Caco-2 (cell line): ENCODE results near the gene FOXP3. TPM values are rescaled to one million over a fixed set of nuclear protein-coding genes. Genes with fewer than 3 reads are reported as not detected.
"Not testable (repeated sequence)": the region's sequence is repeated elsewhere in the genome, so short reads cannot be mapped to it uniquely, and the experiment has no call there.

Source experiments
- BruUV-seq: library from RNA; stranded (reverse); fragments of 400-500 nt; replicated peaks from 2 replicates; lab custom pipeline; 2021; lab: Mats Ljungman, UMichigan
- CTCF ChIA-PET: fragments of 300-600 bp; sonication (Branson Sonifier 250); formaldehyde crosslinking; loops from one replicate; lab custom pipeline; 2022; ENCODE audit warnings: antibody characterized with exemption; lab: Charles Lee
- POLR2A ChIA-PET: fragments of 300-600 bp; sonication (Branson Sonifier 250); formaldehyde crosslinking; loops from one replicate; lab custom pipeline; 2022; ENCODE audit warnings: antibody characterized with exemption; lab: Charles Lee
- DNase-seq, 2 experiments: peaks; one replicate each; pipeline versions ENCODE4 v3.0.0 to v3.0.0-alpha.2; 2020 to 2022
- H3K27me3 ChIP-seq: replicated peaks from 2 replicates; pipeline ENCODE4 v1.6.0; 2011; ENCODE audit warnings: low read length; ENCODE audit not compliant: control insufficient read depth, insufficient read depth
- H3K36me3 ChIP-seq: 2 replicates; pipeline ENCODE4 v1.5.1; 2011; ENCODE audit warnings: low read length; ENCODE audit not compliant: control insufficient read depth, insufficient read depth
- H3K4me1 ChIP-seq: fragments of 250-450 bp; sonication (Bioruptor Pico); 2 replicates; pipeline ENCODE4 v1.5.1; 2020; ENCODE audit warnings: mild to moderate bottlenecking
- H3K4me3 ChIP-seq: 2 replicates; pipeline ENCODE4 v1.5.1; 2011; ENCODE audit warnings: low read depth, mild to moderate bottlenecking, control low read depth, low read length
- H3K9me3 ChIP-seq: fragments of 250-450 bp; sonication (Bioruptor Pico); 2 replicates; pipeline ENCODE4 v1.5.1; 2020; ENCODE audit warnings: mild to moderate bottlenecking, moderate library complexity
- H3K27ac Mint-ChIP-seq: one replicate; pipeline ENCODE4 v1.8.0; 2022; ENCODE audit warnings: mixed read lengths; ENCODE audit not compliant: unreplicated experiment
- H3K27me3 Mint-ChIP-seq: one replicate; pipeline ENCODE4 v1.8.0; 2022; ENCODE audit warnings: mixed read lengths; ENCODE audit not compliant: insufficient read depth, unreplicated experiment
- H3K36me3 Mint-ChIP-seq: one replicate; pipeline ENCODE4 v1.8.0; 2022; ENCODE audit warnings: mild to moderate bottlenecking, mixed read lengths; ENCODE audit not compliant: insufficient read depth, unreplicated experiment
- H3K4me1 Mint-ChIP-seq: one replicate; pipeline ENCODE4 v1.8.0; 2022; ENCODE audit warnings: low read depth, mixed read lengths; ENCODE audit not compliant: unreplicated experiment
- H3K4me3 Mint-ChIP-seq: one replicate; pipeline ENCODE4 v1.8.0; 2022; ENCODE audit warnings: mild to moderate bottlenecking, moderate library complexity, mixed read lengths; ENCODE audit not compliant: unreplicated experiment
- H3K9me3 Mint-ChIP-seq: one replicate; pipeline ENCODE4 v1.8.0; 2022; ENCODE audit warnings: mixed read lengths; ENCODE audit not compliant: unreplicated experiment
- CTCF ChIP-seq, 2 experiments: fragments of 200-600 bp in 1 of 2; IDR thresholded peaks; 1 replicate in 1 of 2; 2 replicates in 1 of 2; pipeline versions ENCODE4 v1.5.1 to v1.8.0; 2011 to 2022; ENCODE audit warnings: antibody characterized with exemption in 1 of 2, control low read depth in 1 of 2, inconsistent platforms in 1 of 2, low read depth in 1 of 2, low read length in 1 of 2, mild to moderate bottlenecking in 1 of 2, moderate library complexity in 1 of 2; ENCODE audit not compliant: insufficient read depth in 1 of 2, severe bottlenecking in 1 of 2, unreplicated experiment in 1 of 2
- intact Hi-C: fragments of 100-400 bp; cut with micrococcal nuclease; formaldehyde crosslinking; loops from one replicate; pipeline ENCODE4 v1.10.0; 2022; ENCODE audit not compliant: unreplicated experiment
- total RNA-seq: library from RNA; stranded (reverse); gene quantifications from 2 replicates; pipeline ENCODE4 v1.2.3, GENCODE V29; 2022

The FOXP3 gene
- total RNA-seq, 1 experiment from 2014 or later = 0.88 TPM

GRCh38 chrX:49309401-49309981 is 45.0 kb upstream of the FOXP3 start:
- TF ChIP-seq CTCF (IDR thresholded peaks at IDR 0.05; ENCODE audit: insufficient read depth in 1 of 2, low read depth in 1 of 2, low read length in 1 of 2, severe bottlenecking in 1 of 2, unreplicated experiment in 1 of 2) = no peak
- Mint-ChIP-seq H3K27ac (peak overlapping the region; percentile 79), H3K4me1 (peaks cover 23% of the 10 kb centered on the region), H3K27me3 (no peaks in the 10 kb centered on the region), H3K36me3 (peaks cover 14% of the 10 kb centered on the region), H3K9me3 (no peaks in the 10 kb centered on the region), H3K4me3 (peak overlapping the region; percentile 64)
- peak in 1 of 2 experiments; percentile 10 for DNase-seq
- no TSS peak for BruUV-seq
- no peaks in the 10 kb centered on the region for H3K27me3 ChIP-seq
- ChIA-PET POLR2A (no interaction called here), CTCF (no interaction called here)
- intact Hi-C loops = no loop called here
- no peaks in the 10 kb centered on the region for H3K9me3 ChIP-seq
- no peaks in the 10 kb centered on the region; the same call in 1 of the 2 replicates for H3K4me1 ChIP-seq
- no peaks in the 10 kb centered on the region for H3K36me3 ChIP-seq
- no peak overlapping the region for H3K4me3 ChIP-seq

- H3K4me3 ChIP-seq = no peak overlapping the region
- Mint-ChIP-seq H3K9me3 (no peaks in the 10 kb centered on the region), H3K36me3 (peaks cover 14% of the 10 kb centered on the region)
These were observed 44.2 kb upstream of the FOXP3 start for GRCh38 chrX:49308604-49309269.

GRCh38 chrX:49307775-49308174 is 43.3 kb upstream of the FOXP3 start:
- BruUV-seq, DNase-seq, H3K4me3 ChIP-seq, H3K9me3 ChIP-seq, H3K27me3 ChIP-seq, H3K4me1 ChIP-seq, H3K36me3 ChIP-seq, POLR2A ChIA-PET, H3K27me3 Mint-ChIP-seq, H3K27ac Mint-ChIP-seq, CTCF ChIA-PET, intact Hi-C loops, H3K9me3 Mint-ChIP-seq, H3K4me3 Mint-ChIP-seq: not testable (repeated sequence)
- H3K36me3 Mint-ChIP-seq = peaks cover 14% of the 10 kb centered on the region
- H3K4me1 Mint-ChIP-seq = peaks cover 23% of the 10 kb centered on the region

More at GRCh38 chrX:49308604-49309269, 44.2 kb upstream of the FOXP3 start:
- no peaks in the 10 kb centered on the region for H3K36me3 ChIP-seq
- peak overlapping the region; percentile 79 for H3K27ac Mint-ChIP-seq
- no peaks in the 10 kb centered on the region for H3K27me3 Mint-ChIP-seq
- intact Hi-C loops = no loop called here
- peak overlapping the region; percentile 64 for H3K4me3 Mint-ChIP-seq
- ChIA-PET CTCF (no interaction called here), POLR2A (no interaction called here)
- TF ChIP-seq CTCF (IDR thresholded peaks at IDR 0.05; ENCODE audit: insufficient read depth in 1 of 2, low read depth in 1 of 2, low read length in 1 of 2, severe bottlenecking in 1 of 2, unreplicated experiment in 1 of 2) = no peak
- H3K9me3 ChIP-seq = no peaks in the 10 kb centered on the region
- no peak for DNase-seq
- no peaks in the 10 kb centered on the region for H3K27me3 ChIP-seq
- H3K4me1 ChIP-seq = no peaks in the 10 kb centered on the region; the same call in 1 of the 2 replicates
- peaks cover 23% of the 10 kb centered on the region for H3K4me1 Mint-ChIP-seq
- no TSS peak for BruUV-seq
